ENCODE results near the gene GPC6. TPM values are rescaled to one million over a fixed set of nuclear protein-coding genes. Genes with fewer than 3 reads are reported as not detected.

The GPC6 gene
- total and polyA plus RNA-seq, 2 donors (not counting 1 experiment from before 2014, with no cell fraction given) = not detected

DNA sequence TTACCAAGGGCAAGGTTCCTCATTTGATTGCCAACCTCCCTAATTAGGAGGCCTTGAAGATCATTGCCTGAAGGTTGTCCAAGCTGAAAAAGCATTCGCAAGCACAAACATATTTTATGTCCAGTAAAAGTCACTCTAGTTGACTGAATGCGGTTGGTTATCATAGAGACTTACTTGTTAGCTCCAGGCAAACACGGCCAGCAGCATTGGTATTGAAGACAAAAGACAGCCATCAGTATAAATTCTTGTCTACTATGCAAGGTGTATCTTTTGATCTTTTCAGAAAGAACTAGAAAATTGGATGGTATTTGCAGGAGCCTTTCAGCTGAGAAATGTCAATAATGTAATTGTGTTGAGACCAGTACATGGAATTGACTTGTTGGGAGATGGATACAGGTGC is 129.9 kb downstream of the GPC6 start:
- CTCF ChIA-PET = interaction anchor here (0.6 kb wide), 1 partner anchor 232 kb away, joined by 3 read pairs; no protein-coding TSS in a partner anchor
- no peak for ATAC-seq (ENCODE audit: low read depth)

GRCh38 chr13:93360021-93360420 is 133.4 kb downstream of the GPC6 start:
- POLR2A ChIA-PET = no interaction called here
- CTCF ChIA-PET = no interaction called here

More for the DNA sequence above, 129.9 kb downstream of the GPC6 start:
- Histone ChIP-seq H3K9me3 (ENCODE audit: control extremely low read depth in 1 of 3, control insufficient read depth in 2 of 3, insufficient read depth in 1 of 3, low read length in 2 of 3) (peaks cover 1 to 2% (median 2%) of the 10 kb centered on the region in 3 donors), H3K79me2 (ENCODE audit: control insufficient read depth, insufficient read depth, low read length) (no peaks in the 10 kb centered on the region), H2AFZ (ENCODE audit: insufficient read depth, low read depth, low read length, poor library complexity, severe bottlenecking) (no peak overlapping the region), H4K20me1 (ENCODE audit: control insufficient read depth, insufficient read depth, low read length, poor library complexity, severe bottlenecking) (no peaks in the 10 kb centered on the region), H3K4me3 (ENCODE audit: control extremely low read depth in 1 of 5, extremely low read depth in 1 of 5, insufficient read depth in 1 of 5, low read depth in 2 of 5, low read length in 4 of 5) (no peak overlapping the region), H3K4me2 (replicated peaks; ENCODE audit: low read depth, low read length, poor library complexity, severe bottlenecking) (no peak overlapping the region), H3K4me1 (ENCODE audit: control insufficient read depth in 2 of 2, insufficient read depth in 2 of 2, low read length in 2 of 2) (no peaks in the 10 kb centered on the region), H3K36me3 (replicated peaks in 1 of 2; ENCODE audit: control extremely low read depth in 1 of 2, control insufficient read depth in 1 of 2, extremely low read depth in 1 of 2, insufficient read depth in 2 of 2, low read length in 1 of 2) (no peaks in the 10 kb centered on the region), H3K27me3 (replicated peaks in 1 of 4; ENCODE audit: control extremely low read depth in 1 of 4, control insufficient read depth in 3 of 4, insufficient read depth in 4 of 4, low read length in 3 of 4) (no peaks in the 10 kb centered on the region), H3K9ac (ENCODE audit: low read length) (no peak overlapping the region), H3K27ac (ENCODE audit: low read length in 2 of 2) (no peak overlapping the region)
- H3K27me3 Mint-ChIP-seq = no peaks in the 10 kb centered on the region
- TF ChIP-seq CTCF (IDR thresholded peaks at IDR 0.05) (no peak), EZH2 (IDR thresholded peaks at IDR 0.05; ENCODE audit: borderline replicate concordance, insufficient read depth, low read depth, low read length, poor library complexity, severe bottlenecking) (no peak)
- no peaks in the 10 kb centered on the region for H3K4me1 Mint-ChIP-seq
- peaks cover 4% of the 10 kb centered on the region for H3K9me3 Mint-ChIP-seq (ENCODE audit: insufficient read depth)
- H3K27ac Mint-ChIP-seq = no peak overlapping the region
- DNase-seq = no peak
- POLR2A ChIA-PET = no interaction called here
- intact Hi-C loops (cut with micrococcal nuclease) = no loop called here
- 90% methylated on average over 2 of the region's 3 CpGs for WGBS (ENCODE audit: insufficient coverage)
- no peak overlapping the region for H3K4me3 Mint-ChIP-seq

More at GRCh38 chr13:93360021-93360420, 133.4 kb downstream of the GPC6 start:
- no peak overlapping the region for H3K4me3 Mint-ChIP-seq
- 79% methylated on average over 4 of the region's 4 CpGs for WGBS (ENCODE audit: insufficient coverage)
- Histone ChIP-seq H4K20me1 (ENCODE audit: control insufficient read depth, insufficient read depth, low read length, poor library complexity, severe bottlenecking) (no peaks in the 10 kb centered on the region), H3K36me3 (replicated peaks in 1 of 2; ENCODE audit: control extremely low read depth in 1 of 2, control insufficient read depth in 1 of 2, extremely low read depth in 1 of 2, insufficient read depth in 2 of 2, low read length in 1 of 2) (no peaks in the 10 kb centered on the region), H3K9ac (ENCODE audit: low read length) (no peak overlapping the region), H3K4me3 (ENCODE audit: control extremely low read depth in 1 of 5, extremely low read depth in 1 of 5, insufficient read depth in 1 of 5, low read depth in 2 of 5, low read length in 4 of 5) (no peak overlapping the region), H3K27ac (ENCODE audit: low read length in 2 of 2) (no peak overlapping the region), H3K9me3 (ENCODE audit: control extremely low read depth in 1 of 3, control insufficient read depth in 2 of 3, insufficient read depth in 1 of 3, low read length in 2 of 3) (peaks cover 1 to 2% (median 2%) of the 10 kb centered on the region in 3 donors), H3K79me2 (ENCODE audit: control insufficient read depth, insufficient read depth, low read length) (no peaks in the 10 kb centered on the region), H3K4me2 (replicated peaks; ENCODE audit: low read depth, low read length, poor library complexity, severe bottlenecking) (no peak overlapping the region), H3K4me1 (ENCODE audit: control insufficient read depth in 2 of 2, insufficient read depth in 2 of 2, low read length in 2 of 2) (no peaks in the 10 kb centered on the region), H2AFZ (ENCODE audit: insufficient read depth, low read depth, low read length, poor library complexity, severe bottlenecking) (no peak overlapping the region), H3K27me3 (replicated peaks in 1 of 4; ENCODE audit: control extremely low read depth in 1 of 4, control insufficient read depth in 3 of 4, insufficient read depth in 4 of 4, low read length in 3 of 4) (no peaks in the 10 kb centered on the region)
- DNase-seq (no peak), ATAC-seq (ENCODE audit: low read depth) (no peak)
- no peaks in the 10 kb centered on the region for H3K4me1 Mint-ChIP-seq
- H3K9me3 Mint-ChIP-seq (ENCODE audit: insufficient read depth) = peaks cover 2% of the 10 kb centered on the region
- TF ChIP-seq CTCF (IDR thresholded peaks at IDR 0.05) = no peak
- TF ChIP-seq EZH2 (IDR thresholded peaks at IDR 0.05; ENCODE audit: borderline replicate concordance, insufficient read depth, low read depth, low read length, poor library complexity, severe bottlenecking) = no peak
- H3K27me3 Mint-ChIP-seq = no peaks in the 10 kb centered on the region
- intact Hi-C loops (cut with micrococcal nuclease) = no loop called here
- H3K27ac Mint-ChIP-seq = no peak overlapping the region

All from B cell (primary cell).